HG03103 (cell line): ENCODE data around the gene SPINK4.

Experiments used
- ATAC-seq: cut with Tn5 transposase; IDR thresholded peaks from one replicate; pipeline ENCODE4 v1.9.1; 2021; ENCODE audit warnings: low read depth; ENCODE audit not compliant: unreplicated experiment

Gene SPINK4

GRCh38 chr9:33290247-33291030 lies 50.5 kb downstream of the SPINK4 start, which contains the start of gene NFX1:
Gene NFX1, plus strand, starts transcription at chr9:33290516. Its CDS starts 57 bp downstream, at chr9:33290573.
- peak; percentile 84 for ATAC-seq

- ATAC-seq: no peak
Observed at GRCh38 chr9:33291031-33291397, 51.0 kb downstream of the SPINK4 start.

- no peak for ATAC-seq
Observed at GRCh38 chr9:33291901-33292300, 51.9 kb downstream of the SPINK4 start.

- no peak for ATAC-seq
Observed at GRCh38 chr9:33293782-33294181, 53.8 kb downstream of the SPINK4 start.

- no peak for ATAC-seq
Observed at GRCh38 chr9:33294670-33295432, 54.9 kb downstream of the SPINK4 start.

GRCh38 chr9:33295571-33295970 lies 55.6 kb downstream of the SPINK4 start:
- ATAC-seq: peak; percentile 41

GRCh38 chr9:33297432-33297831 lies 57.5 kb downstream of the SPINK4 start:
- peak; percentile 90 for ATAC-seq
